ENCODE measurements around the gene DNAH5.

The DNAH5 gene

GRCh38 chr5:13695076-13695712, 249.3 kb downstream of the DNAH5 start:
- DNase-seq = no peak

- DNase-seq = no peak
Measured at GRCh38 chr5:13692172-13692571, 252.3 kb downstream of the DNAH5 start.

- no peak for DNase-seq
Measured at GRCh38 chr5:13676531-13676930, 268.0 kb downstream of the DNAH5 start.

- no peak for DNase-seq
Measured at GRCh38 chr5:13674391-13674790, 270.1 kb downstream of the DNAH5 start.

- no peak for DNase-seq
Measured at GRCh38 chr5:13673511-13673910, 271.0 kb downstream of the DNAH5 start.

GRCh38 chr5:13664377-13664776, 280.1 kb downstream of the DNAH5 start:
- DNase-seq = no peak

GRCh38 chr5:13662626-13663025, 281.9 kb downstream of the DNAH5 start:
- DNase-seq = no peak

- DNase-seq = no peak
Measured at GRCh38 chr5:13661272-13661671, 283.2 kb downstream of the DNAH5 start.

GRCh38 chr5:13660072-13660471, 284.4 kb downstream of the DNAH5 start:
- no peak for DNase-seq

GRCh38 chr5:13659391-13659790, 285.1 kb downstream of the DNAH5 start:
- no peak for DNase-seq

- DNase-seq = no peak
Measured at GRCh38 chr5:13658761-13659160, 285.7 kb downstream of the DNAH5 start.

GRCh38 chr5:13658152-13658551, 286.3 kb downstream of the DNAH5 start:
- no peak for DNase-seq

GRCh38 chr5:13653709-13654108, 290.8 kb downstream of the DNAH5 start:
- DNase-seq = no peak

- no peak for DNase-seq
Measured at GRCh38 chr5:13649656-13650055, 294.8 kb downstream of the DNAH5 start.

- no peak for DNase-seq
Measured at GRCh38 chr5:13648822-13649221, 295.7 kb downstream of the DNAH5 start.

GRCh38 chr5:13643734-13644133, 300.8 kb downstream of the DNAH5 start:
- no peak for DNase-seq

GRCh38 chr5:13643196-13643595, 301.3 kb downstream of the DNAH5 start:
- DNase-seq = no peak

Data from CD4-positive, alpha-beta T cell treated with Interleukin-1 beta for 1 hour (primary cell).